ENCODE data around the gene HEBP2. TPM values are rescaled to one million over a fixed set of nuclear protein-coding genes. Genes with fewer than 3 reads are reported as not detected.

Gene HEBP2
- total and polyA plus RNA-seq, 7 donors: 16.6 to 75.3 (median 46.3) TPM

DNA sequence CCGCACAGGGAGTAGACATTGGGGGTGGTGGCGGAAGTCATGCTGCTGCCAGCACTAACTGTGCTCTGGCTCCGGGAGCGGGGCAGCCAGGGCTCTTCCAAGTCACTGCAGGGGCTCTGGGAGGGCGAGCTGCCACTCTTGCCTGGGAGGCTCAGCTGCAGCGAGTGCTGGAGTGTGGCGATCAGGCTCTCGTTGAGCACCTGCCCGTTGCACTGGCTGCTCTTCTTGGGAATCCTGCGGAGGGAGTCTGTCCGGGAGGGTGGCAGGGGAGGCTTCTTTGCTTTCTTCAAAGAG is 28.0 kb downstream of the HEBP2 start:
- no peaks in the 10 kb centered on the region for H3K27me3 ChIP-seq
- no peak overlapping the region for H3K4me3 ChIP-seq
- H3K36me3 ChIP-seq: no peaks in the 10 kb centered on the region
- TF ChIP-seq EP300 (IDR thresholded peaks at IDR 0.05): no peak
- no peak for TF ChIP-seq POLR2A (IDR thresholded peaks at IDR 0.05)
- TF ChIP-seq POLR2AphosphoS5 (IDR thresholded peaks at IDR 0.05): no peak
- no peak for TF ChIP-seq CTCF (IDR thresholded peaks at IDR 0.05)
- intact Hi-C loops (cut with DNase I): no loop called here
- H3K27ac ChIP-seq: no peak overlapping the region
- H3K9me3 ChIP-seq: no peaks in the 10 kb centered on the region
- WGBS, 2 donors: 96% methylated on average over 11 of the region's 11 CpGs
- DNase-seq: no peak
- H3K4me1 ChIP-seq: peaks cover 0 to 21% (median 15%) of the 10 kb centered on the region in 4 donors

DNA sequence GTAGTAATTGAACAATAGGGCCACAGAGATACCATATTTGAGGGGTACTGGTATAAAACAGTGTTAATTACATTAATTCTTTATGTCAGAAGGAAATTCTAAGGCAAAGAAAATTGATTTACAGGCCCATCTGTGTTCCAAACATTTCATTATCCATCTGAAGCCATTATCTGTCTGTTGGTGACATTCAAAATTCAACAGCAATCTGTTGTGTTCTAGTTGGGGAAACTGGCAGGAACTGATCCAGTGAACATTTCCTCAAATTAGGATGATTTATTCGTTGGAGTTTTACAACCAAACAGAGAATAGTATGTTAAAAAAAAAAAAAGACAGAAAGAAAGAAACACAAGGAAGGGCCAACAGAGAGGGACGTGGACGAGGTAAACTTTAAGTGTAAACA is 30.1 kb downstream of the HEBP2 start:
- peaks cover 0 to 15% (median 11%) of the 10 kb centered on the region in 4 donors for H3K4me1 ChIP-seq
- no peak for TF ChIP-seq CTCF (IDR thresholded peaks at IDR 0.05)
- no peak for TF ChIP-seq POLR2AphosphoS5 (IDR thresholded peaks at IDR 0.05)
- TF ChIP-seq EP300 (IDR thresholded peaks at IDR 0.05): no peak
- no peak for TF ChIP-seq POLR2A (IDR thresholded peaks at IDR 0.05)
- no peaks in the 10 kb centered on the region for H3K27me3 ChIP-seq
- H3K36me3 ChIP-seq: no peaks in the 10 kb centered on the region
- H3K4me3 ChIP-seq: no peak overlapping the region
- H3K9me3 ChIP-seq: no peaks in the 10 kb centered on the region
- no peak for DNase-seq
- intact Hi-C loops (cut with DNase I): no loop called here
- WGBS, 2 donors: 55 to 73% methylated on average over 3 of the region's 3 CpGs
- H3K27ac ChIP-seq: no peak overlapping the region

DNA sequence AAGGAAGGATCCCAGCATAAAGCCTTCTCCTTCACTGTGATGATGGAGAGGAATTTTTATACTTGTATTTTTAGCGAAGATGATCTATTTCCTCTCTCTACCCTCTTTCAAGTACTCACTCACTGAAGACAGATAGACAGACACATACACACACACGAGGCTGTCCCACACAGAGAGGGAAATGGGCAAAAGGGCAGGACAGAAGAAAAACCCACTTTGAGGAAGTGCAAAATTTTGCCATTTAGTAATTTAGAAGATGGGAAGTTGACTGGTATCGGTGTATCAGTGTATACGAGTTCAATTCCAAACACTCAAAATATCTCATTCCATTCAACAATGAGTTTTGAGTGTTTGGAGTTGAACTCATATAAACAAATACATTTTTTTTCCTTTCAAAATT is 30.9 kb downstream of the HEBP2 start:
- H3K4me3 ChIP-seq: no peak overlapping the region
- H3K27me3 ChIP-seq: no peaks in the 10 kb centered on the region
- DNase-seq: no peak
- WGBS, 2 donors: 52 to 72% methylated on average over 4 of the region's 4 CpGs
- H3K9me3 ChIP-seq: no peaks in the 10 kb centered on the region
- peaks cover 0 to 6% (median 3%) of the 10 kb centered on the region in 4 donors for H3K4me1 ChIP-seq
- H3K27ac ChIP-seq: no peak overlapping the region
- H3K36me3 ChIP-seq: no peaks in the 10 kb centered on the region
- TF ChIP-seq POLR2AphosphoS5 (IDR thresholded peaks at IDR 0.05): no peak
- no peak for TF ChIP-seq CTCF (IDR thresholded peaks at IDR 0.05)
- TF ChIP-seq EP300 (IDR thresholded peaks at IDR 0.05): no peak
- no peak for TF ChIP-seq POLR2A (IDR thresholded peaks at IDR 0.05)
- intact Hi-C loops (cut with DNase I): no loop called here

DNA sequence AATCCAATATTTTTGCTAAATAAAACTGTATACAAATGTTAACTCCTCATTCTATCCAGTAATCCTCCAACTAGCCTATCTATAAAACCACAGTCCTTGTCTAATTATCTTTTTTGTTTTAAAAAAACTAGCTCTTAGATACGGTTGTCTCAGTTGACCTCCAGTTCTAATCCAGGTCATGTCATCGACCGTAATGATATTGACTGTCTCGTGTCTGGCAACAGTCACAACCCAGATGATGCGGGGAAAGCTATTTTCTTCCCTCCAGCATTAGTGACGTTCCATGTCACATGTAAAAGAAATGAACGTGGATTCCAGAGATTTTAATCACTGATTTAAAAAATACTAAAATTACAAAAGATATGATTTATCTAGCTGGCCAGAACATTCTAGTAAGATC is 35.5 kb downstream of the HEBP2 start:
- intact Hi-C loops (cut with DNase I): no loop called here
- no peaks in the 10 kb centered on the region for H3K4me1 ChIP-seq
- H3K4me3 ChIP-seq: no peak overlapping the region
- no peak for TF ChIP-seq POLR2A (IDR thresholded peaks at IDR 0.05)
- TF ChIP-seq CTCF (IDR thresholded peaks at IDR 0.05): no peak
- no peak for TF ChIP-seq POLR2AphosphoS5 (IDR thresholded peaks at IDR 0.05)
- TF ChIP-seq EP300 (IDR thresholded peaks at IDR 0.05): no peak
- no peak for DNase-seq
- WGBS, 2 donors: 90 to 94% methylated on average over 7 of the region's 7 CpGs
- H3K9me3 ChIP-seq: no peaks in the 10 kb centered on the region
- no peaks in the 10 kb centered on the region for H3K27me3 ChIP-seq
- H3K27ac ChIP-seq: no peak overlapping the region
- H3K36me3 ChIP-seq: no peaks in the 10 kb centered on the region

GRCh38 chr6:138440296-138440695 is 36.3 kb downstream of the HEBP2 start:
- H3K4me3 ChIP-seq: no peak overlapping the region
- H3K4me1 ChIP-seq: no peaks in the 10 kb centered on the region
- no peaks in the 10 kb centered on the region for H3K9me3 ChIP-seq
- H3K27me3 ChIP-seq: no peaks in the 10 kb centered on the region
- intact Hi-C loops (cut with DNase I): no loop called here
- no peak for DNase-seq
- no peak overlapping the region for H3K27ac ChIP-seq
- 43 to 79% methylated on average over 3 of the region's 3 CpGs for WGBS, 2 donors
- no peaks in the 10 kb centered on the region for H3K36me3 ChIP-seq
- TF ChIP-seq POLR2A (IDR thresholded peaks at IDR 0.05) (no peak), EP300 (IDR thresholded peaks at IDR 0.05) (no peak), POLR2AphosphoS5 (IDR thresholded peaks at IDR 0.05) (no peak), CTCF (IDR thresholded peaks at IDR 0.05) (no peak)

Measured in sigmoid colon (tissue), 7 donors.